ENCODE data around the gene SLC52A3.
"Not testable (repeated sequence)": the region's sequence is repeated elsewhere in the genome, so short reads cannot be mapped to it uniquely, and the experiment has no call there.

SLC52A3 gene

GRCh38 chr20:768426-768978, at the start of gene SLC52A3:
Gene SLC52A3, minus strand, starts transcription at chr20:768500. Its CDS starts 2,726 bp downstream, at chr20:765774.
- no peak for FAIRE-seq

GRCh38 chr20:815914-816606, 47.8 kb upstream of the SLC52A3 start:
- no peak for FAIRE-seq

- no peak for FAIRE-seq
Observed at GRCh38 chr20:815226-815625, 46.9 kb upstream of the SLC52A3 start.

- FAIRE-seq: no peak
Observed at GRCh38 chr20:813390-813789, 45.1 kb upstream of the SLC52A3 start.

GRCh38 chr20:812435-812814, 44.1 kb upstream of the SLC52A3 start:
- not testable (repeated sequence) for FAIRE-seq

- not testable (repeated sequence) for FAIRE-seq
Observed at GRCh38 chr20:811776-812434, 43.6 kb upstream of the SLC52A3 start.

GRCh38 chr20:805713-806112, 37.4 kb upstream of the SLC52A3 start:
- no peak for FAIRE-seq

- FAIRE-seq: no peak
Observed at GRCh38 chr20:801678-802077, 33.4 kb upstream of the SLC52A3 start.

- not testable (repeated sequence) for FAIRE-seq
Observed at GRCh38 chr20:800026-800425, 31.7 kb upstream of the SLC52A3 start.

GRCh38 chr20:798746-799145, 30.4 kb upstream of the SLC52A3 start:
- not testable (repeated sequence) for FAIRE-seq

GRCh38 chr20:796921-797320, 28.6 kb upstream of the SLC52A3 start:
- no peak for FAIRE-seq

- FAIRE-seq: no peak
Observed at GRCh38 chr20:792248-792647, 23.9 kb upstream of the SLC52A3 start.

- no peak for FAIRE-seq
Observed at GRCh38 chr20:791056-791455, 22.8 kb upstream of the SLC52A3 start.

- FAIRE-seq: no peak
Observed at GRCh38 chr20:787825-788224, 19.5 kb upstream of the SLC52A3 start.

- no peak for FAIRE-seq
Observed at GRCh38 chr20:779771-780170, 11.5 kb upstream of the SLC52A3 start.

- no peak for FAIRE-seq
Observed at GRCh38 chr20:776165-776564, 7.9 kb upstream of the SLC52A3 start.

- FAIRE-seq: no peak
Observed at GRCh38 chr20:775679-776135, 7.4 kb upstream of the SLC52A3 start.

- no peak for FAIRE-seq
Observed at GRCh38 chr20:774660-775057, 6.4 kb upstream of the SLC52A3 start.

- no peak for FAIRE-seq
Observed at GRCh38 chr20:774016-774659, 5.8 kb upstream of the SLC52A3 start.

GRCh38 chr20:772806-773205, 4.5 kb upstream of the SLC52A3 start:
- no peak for FAIRE-seq

- no peak for FAIRE-seq
Observed at GRCh38 chr20:771741-772464, 3.6 kb upstream of the SLC52A3 start.

GRCh38 chr20:770691-771090, 2.4 kb upstream of the SLC52A3 start:
- no peak for FAIRE-seq

GRCh38 chr20:766906-767305, 1.4 kb downstream of the SLC52A3 start:
- no peak for FAIRE-seq
